HG03521 (cell line): Measurements from ENCODE around the gene ANGPTL2.

Experiments
- ATAC-seq: cut with Tn5 transposase; IDR thresholded peaks from one replicate; pipeline ENCODE4 v1.9.1; 2021; ENCODE audit warnings: mild to moderate bottlenecking, moderate library complexity; ENCODE audit not compliant: unreplicated experiment

ANGPTL2 gene

GRCh38 chr9:127099664-127100063, 22.8 kb downstream of the ANGPTL2 start:
- ATAC-seq = no peak

- no peak for ATAC-seq
Measured at GRCh38 chr9:127098916-127099553, 23.4 kb downstream of the ANGPTL2 start.

- no peak for ATAC-seq
Measured at GRCh38 chr9:127097683-127098082, 24.8 kb downstream of the ANGPTL2 start.

GRCh38 chr9:127096208-127096607, 26.2 kb downstream of the ANGPTL2 start:
- ATAC-seq = no peak

GRCh38 chr9:127095411-127095810, 27.0 kb downstream of the ANGPTL2 start:
- no peak for ATAC-seq

- ATAC-seq = no peak
Measured at GRCh38 chr9:127093319-127094020, 29.0 kb downstream of the ANGPTL2 start.

- ATAC-seq = no peak
Measured at GRCh38 chr9:127092041-127092608, 30.3 kb downstream of the ANGPTL2 start.

- ATAC-seq = no peak
Measured at GRCh38 chr9:127091526-127091925, 30.9 kb downstream of the ANGPTL2 start.

- no peak for ATAC-seq
Measured at GRCh38 chr9:127090341-127090985, 32.0 kb downstream of the ANGPTL2 start.

GRCh38 chr9:127089631-127090081, 32.8 kb downstream of the ANGPTL2 start:
- ATAC-seq = no peak

GRCh38 chr9:127088724-127089615, 33.5 kb downstream of the ANGPTL2 start:
- ATAC-seq = no peak

GRCh38 chr9:127087836-127088235, 34.6 kb downstream of the ANGPTL2 start:
- ATAC-seq = no peak

- ATAC-seq = no peak
Measured at GRCh38 chr9:127087411-127087810, 35.0 kb downstream of the ANGPTL2 start.

GRCh38 chr9:127086771-127087170, 35.7 kb downstream of the ANGPTL2 start:
- no peak for ATAC-seq

GRCh38 chr9:127085186-127085585, 37.2 kb downstream of the ANGPTL2 start:
- no peak for ATAC-seq

- ATAC-seq = no peak
Measured at GRCh38 chr9:127084076-127085039, 38.1 kb downstream of the ANGPTL2 start.

GRCh38 chr9:127083138-127083980, 39.1 kb downstream of the ANGPTL2 start:
- no peak for ATAC-seq
